ENCODE results near the gene RFX5. TPM values are rescaled to one million over a fixed set of nuclear protein-coding genes. Genes with fewer than 3 reads are reported as not detected.

Gene RFX5
- total and polyA plus RNA-seq, 4 donors: 14.3 to 51.6 (median 32.1) TPM

GRCh38 chr1:151294742-151295462 is 52.1 kb downstream of the RFX5 start:
- no peak for ATAC-seq (ENCODE audit: low FRiP score)
- H3K36me3 ChIP-seq (ENCODE audit: control insufficient read depth in 1 of 2, insufficient read depth in 2 of 2, low read length in 1 of 2): peaks cover 0 to 25% of the 10 kb centered on the region in 2 donors
- no peak overlapping the region for H3K4me3 ChIP-seq (ENCODE audit: low read length in 2 of 2)
- no peak overlapping the region for H3K27ac ChIP-seq (ENCODE audit: low read depth in 1 of 2, low read length in 2 of 2)
- 86 to 88% methylated on average over 2 of the region's 2 CpGs for WGBS, 2 donors
- no peaks in the 10 kb centered on the region for H3K4me1 ChIP-seq (ENCODE audit: control insufficient read depth in 1 of 2, insufficient read depth in 2 of 2, low read length in 2 of 2)
- H3K9me3 ChIP-seq (ENCODE audit: control insufficient read depth, low read length): no peaks in the 10 kb centered on the region
- intact Hi-C loops (cut with DNase I): no loop called here
- H3K27me3 ChIP-seq (ENCODE audit: control insufficient read depth in 1 of 2, insufficient read depth in 2 of 2, low read length in 1 of 2): no peaks in the 10 kb centered on the region
- no peak for DNase-seq

GRCh38 chr1:151293093-151293492 is 54.0 kb downstream of the RFX5 start:
- Histone ChIP-seq H3K4me1 (ENCODE audit: control insufficient read depth in 1 of 2, insufficient read depth in 2 of 2, low read length in 2 of 2) (no peaks in the 10 kb centered on the region), H3K36me3 (ENCODE audit: control insufficient read depth in 1 of 2, insufficient read depth in 2 of 2, low read length in 1 of 2) (peaks cover 0 to 20% of the 10 kb centered on the region in 2 donors), H3K27ac (ENCODE audit: low read depth in 1 of 2, low read length in 2 of 2) (no peak overlapping the region), H3K27me3 (ENCODE audit: control insufficient read depth in 1 of 2, insufficient read depth in 2 of 2, low read length in 1 of 2) (no peaks in the 10 kb centered on the region), H3K4me3 (ENCODE audit: low read length in 2 of 2) (no peak overlapping the region), H3K9me3 (ENCODE audit: control insufficient read depth, low read length) (no peaks in the 10 kb centered on the region)
- ATAC-seq (ENCODE audit: low FRiP score) (no peak), DNase-seq (peak in 1 of 2 donors; percentile 35)
- intact Hi-C loops (cut with DNase I): no loop called here
- WGBS, 2 donors: 69 to 81% methylated on average over 6 of the region's 6 CpGs

GRCh38 chr1:151292207-151293030 is 54.6 kb downstream of the RFX5 start:
- no peaks in the 10 kb centered on the region for H3K4me1 ChIP-seq (ENCODE audit: control insufficient read depth in 1 of 2, insufficient read depth in 2 of 2, low read length in 2 of 2)
- no peak overlapping the region for H3K4me3 ChIP-seq (ENCODE audit: low read length in 2 of 2)
- intact Hi-C loops (cut with DNase I): no loop called here
- no peak for ATAC-seq (ENCODE audit: low FRiP score)
- H3K9me3 ChIP-seq (ENCODE audit: control insufficient read depth, low read length): no peaks in the 10 kb centered on the region
- DNase-seq: peak in 1 of 2 donors; percentile 36
- WGBS, 2 donors: 67% methylated on average over 13 of the region's 13 CpGs
- no peaks in the 10 kb centered on the region for H3K27me3 ChIP-seq (ENCODE audit: control insufficient read depth in 1 of 2, insufficient read depth in 2 of 2, low read length in 1 of 2)
- H3K36me3 ChIP-seq (ENCODE audit: control insufficient read depth in 1 of 2, insufficient read depth in 2 of 2, low read length in 1 of 2): peaks cover 0 to 23% of the 10 kb centered on the region in 2 donors
- H3K27ac ChIP-seq (ENCODE audit: low read depth in 1 of 2, low read length in 2 of 2): no peak overlapping the region

GRCh38 chr1:151290709-151291303 is 56.2 kb downstream of the RFX5 start:
- no peak for DNase-seq
- 69 to 76% methylated on average over 19 of the region's 19 CpGs for WGBS, 2 donors
- intact Hi-C loops (cut with DNase I): no loop called here
- H3K27ac ChIP-seq (ENCODE audit: low read depth in 1 of 2, low read length in 2 of 2): no peak overlapping the region
- H3K9me3 ChIP-seq (ENCODE audit: control insufficient read depth, low read length): no peaks in the 10 kb centered on the region
- H3K27me3 ChIP-seq (ENCODE audit: control insufficient read depth in 1 of 2, insufficient read depth in 2 of 2, low read length in 1 of 2): no peaks in the 10 kb centered on the region
- H3K36me3 ChIP-seq (ENCODE audit: control insufficient read depth in 1 of 2, insufficient read depth in 2 of 2, low read length in 1 of 2): peaks cover 0 to 21% of the 10 kb centered on the region in 2 donors
- no peak overlapping the region for H3K4me3 ChIP-seq (ENCODE audit: low read length in 2 of 2)
- H3K4me1 ChIP-seq (ENCODE audit: control insufficient read depth in 1 of 2, insufficient read depth in 2 of 2, low read length in 2 of 2): no peaks in the 10 kb centered on the region
- no peak for ATAC-seq (ENCODE audit: low FRiP score)

Other genes starting within 250 kb of the RFX5 start
- 10 to 100 TPM in 1 of 2 donors, 1 to 10 TPM in 1; 8.1 to 25.2 TPM for gene SEMA6C, start 200.6 kb downstream of the RFX5 start, total RNA-seq
- gene SEMA6C, start 200.6 kb downstream of the RFX5 start, polyA plus RNA-seq: 10 to 100 TPM in 1 of 2 donors, 1 to 10 TPM in 1; 2.5 to 28.8 TPM
- 1 to 10 TPM; 4.1 TPM for gene TNFAIP8L2, start 190.6 kb downstream of the RFX5 start, total RNA-seq
- 1 to 10 TPM; 4.1 to 7.1 TPM for gene TNFAIP8L2, start 190.6 kb downstream of the RFX5 start, polyA plus RNA-seq
- 1 to 10 TPM; 7.3 to 9.6 TPM for gene LYSMD1, start 181.3 kb downstream of the RFX5 start, total RNA-seq
- gene LYSMD1, start 181.3 kb downstream of the RFX5 start, polyA plus RNA-seq: 1 to 10 TPM; 4.4 to 7.5 TPM
- 10 to 100 TPM; 27.3 to 33.8 TPM for gene SCNM1, start 181.1 kb downstream of the RFX5 start, total RNA-seq
- 10 to 100 TPM; 39.3 to 58.4 TPM for gene SCNM1, start 181.1 kb downstream of the RFX5 start, polyA plus RNA-seq
- under 1 TPM in 1 of 2 donors, not detected in 1; 0.78 TPM for gene TMOD4, start 171.3 kb downstream of the RFX5 start, total RNA-seq
- gene TMOD4, start 171.3 kb downstream of the RFX5 start, polyA plus RNA-seq: under 1 TPM in 1 of 2 donors, not detected in 1; 0.69 TPM
- 10 to 100 TPM; 37.1 to 40.8 TPM for gene VPS72, start 157.1 kb downstream of the RFX5 start, total RNA-seq
- 10 to 100 TPM; 26.7 to 28.7 TPM for gene VPS72, start 157.1 kb downstream of the RFX5 start, polyA plus RNA-seq
- gene PIP5K1A, start 148.7 kb downstream of the RFX5 start, total RNA-seq: 10 to 100 TPM; 64.0 to 67.6 TPM
- gene PIP5K1A, start 148.7 kb downstream of the RFX5 start, polyA plus RNA-seq: 10 to 100 TPM; 16.5 to 22.7 TPM
- gene PSMD4, start 92.5 kb downstream of the RFX5 start, total RNA-seq: 100 to 1,000 TPM; 115 to 118 TPM
- gene PSMD4, start 92.5 kb downstream of the RFX5 start, polyA plus RNA-seq: 100 to 1,000 TPM; 144 to 162 TPM
- gene ZNF687, start 65.0 kb downstream of the RFX5 start, total RNA-seq: 10 to 100 TPM; 18.4 to 24.0 TPM
- 1 to 10 TPM; 7.7 to 9.6 TPM for gene ZNF687, start 65.0 kb downstream of the RFX5 start, polyA plus RNA-seq
- gene PI4KB, start 19.8 kb downstream of the RFX5 start, total RNA-seq: 10 to 100 TPM; 49.0 to 60.9 TPM
- 10 to 100 TPM; 12.9 to 41.4 TPM for gene PI4KB, start 19.8 kb downstream of the RFX5 start, polyA plus RNA-seq
- 10 to 100 TPM; 24.5 to 66.3 TPM for gene SELENBP1, start 25.5 kb upstream of the RFX5 start, total RNA-seq
- gene SELENBP1, start 25.5 kb upstream of the RFX5 start, polyA plus RNA-seq: 100 to 1,000 TPM in 1 of 2 donors, 10 to 100 TPM in 1; 48.3 to 171 TPM
- gene PSMB4, start 52.3 kb upstream of the RFX5 start, total RNA-seq: 100 to 1,000 TPM; 174 to 181 TPM
- gene PSMB4, start 52.3 kb upstream of the RFX5 start, polyA plus RNA-seq: 100 to 1,000 TPM; 258 to 396 TPM
- 100 to 1,000 TPM in 1 of 2 donors, 10 to 100 TPM in 1; 96.0 to 144 TPM for gene POGZ, start 112.2 kb upstream of the RFX5 start, total RNA-seq
- gene POGZ, start 112.2 kb upstream of the RFX5 start, polyA plus RNA-seq: 10 to 100 TPM; 11.6 to 34.6 TPM
- gene CGN, start 164.1 kb upstream of the RFX5 start, total RNA-seq: 1 to 10 TPM in 1 of 2 donors, under 1 TPM in 1; 0.23 to 1.7 TPM
- 10 to 100 TPM in 1 of 2 donors, under 1 TPM in 1; 0.36 to 27.5 TPM for gene CGN, start 164.1 kb upstream of the RFX5 start, polyA plus RNA-seq
- gene TUFT1, start 193.1 kb upstream of the RFX5 start, total RNA-seq: 10 to 100 TPM in 1 of 2 donors, 1 to 10 TPM in 1; 6.5 to 11.2 TPM
- 1 to 10 TPM; 3.9 to 4.5 TPM for gene TUFT1, start 193.1 kb upstream of the RFX5 start, polyA plus RNA-seq